Stimulated activated CD4-positive, alpha-beta T cell treated with anti-CD3 and anti-CD28 coated beads, Interleukin-1b, Interleukin-23, amount 100 ng/mL, for 48 hours (primary cell): ENCODE results near the gene VCY.
"Not testable (repeated sequence)": the region's sequence is repeated elsewhere in the genome, so short reads cannot be mapped to it uniquely, and the experiment has no call there.

Source experiments
- DNase-seq: peaks from one replicate; pipeline ENCODE4 v3.0.0-alpha.2; 2020

Gene VCY

DNA sequence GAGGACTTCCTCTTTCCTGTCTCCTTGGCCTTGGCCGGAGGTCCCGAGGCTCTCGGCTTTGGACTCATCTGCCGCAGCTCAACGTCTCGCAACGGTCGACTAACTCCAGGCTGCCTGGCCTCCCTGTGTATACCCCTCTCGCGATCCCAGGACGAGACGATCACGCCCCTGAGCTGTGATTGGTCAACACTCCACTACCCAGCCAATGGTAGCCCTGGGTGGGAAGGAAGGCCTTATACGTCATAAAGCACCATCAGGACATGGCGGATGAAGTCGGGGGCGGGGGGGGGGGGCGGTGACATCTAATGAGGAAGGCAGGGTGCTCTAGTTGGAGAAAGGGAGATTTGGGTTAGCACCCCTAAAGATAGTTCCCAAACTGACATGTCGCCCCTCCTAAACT is at the start of gene VCY:
Gene VCY, minus strand, starts transcription at position 101 of the 400 bp plus-strand sequence. Its CDS starts 33 bp downstream, at position 68.
- not testable (repeated sequence) for DNase-seq

DNA sequence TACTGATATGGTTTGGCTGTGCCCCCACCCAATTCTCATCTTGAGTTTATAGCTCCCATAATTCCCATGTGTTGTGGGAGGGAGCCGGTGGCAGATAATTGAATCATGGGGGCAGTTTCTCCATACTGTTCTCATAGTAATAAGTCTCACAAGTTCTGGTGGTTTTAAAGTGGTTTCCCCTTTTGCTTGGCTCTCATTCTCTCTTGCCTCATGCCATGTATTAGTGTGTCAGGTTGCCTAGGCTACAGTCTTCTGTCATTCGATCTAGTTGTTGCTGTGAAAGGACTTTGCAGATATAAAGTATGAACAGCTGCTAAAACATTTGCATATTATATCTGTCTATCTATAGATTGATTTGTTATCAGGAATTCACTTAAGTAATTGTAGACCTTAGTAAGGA is 44.1 kb upstream of the VCY start:
- DNase-seq, result not testable (repeated sequence)

DNA sequence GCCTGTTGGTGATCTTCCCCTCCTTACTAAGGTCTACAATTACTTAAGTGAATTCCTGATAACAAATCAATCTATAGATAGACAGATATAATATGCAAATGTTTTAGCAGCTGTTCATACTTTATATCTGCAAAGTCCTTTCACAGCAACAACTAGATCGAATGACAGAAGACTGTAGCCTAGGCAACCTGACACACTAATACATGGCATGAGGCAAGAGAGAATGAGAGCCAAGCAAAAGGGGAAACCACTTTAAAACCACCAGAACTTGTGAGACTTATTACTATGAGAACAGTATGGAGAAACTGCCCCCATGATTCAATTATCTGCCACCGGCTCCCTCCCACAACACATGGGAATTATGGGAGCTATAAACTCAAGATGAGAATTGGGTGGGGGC is 25.6 kb upstream of the VCY start:
- DNase-seq, result not testable (repeated sequence)

DNA sequence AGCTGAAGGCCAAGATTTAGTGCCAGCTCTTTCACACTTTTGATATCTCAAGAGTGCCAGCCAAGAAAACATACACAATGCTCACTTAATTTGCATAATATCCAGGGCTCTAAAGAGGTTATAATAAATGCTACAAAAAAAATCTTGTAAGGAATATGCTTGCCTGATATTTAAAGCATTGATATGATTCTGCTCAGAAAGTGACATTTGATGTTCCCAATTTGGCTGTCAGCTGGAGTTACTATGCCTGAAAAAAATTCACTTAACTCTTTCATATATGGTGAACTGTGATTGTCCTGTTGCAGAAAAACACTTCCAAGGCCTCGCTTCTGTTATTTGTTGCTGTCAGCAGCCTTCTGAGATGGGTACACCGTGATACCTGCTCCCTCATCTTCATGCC is 43.9 kb downstream of the VCY start:
- DNase-seq, result not testable (repeated sequence)
